ENCODE data around the gene RNASE7.

GRCh38 chr14:21048638-21049037, 6.5 kb downstream of the RNASE7 start:
- no peak for TF ChIP-seq CTCF (IDR thresholded peaks at IDR 0.05; ENCODE audit: insufficient read depth, low read depth, low read length)
- no peak for TF ChIP-seq EZH2 (IDR thresholded peaks at IDR 0.05; ENCODE audit: insufficient read depth, low read length)

Data from astrocyte (in vitro differentiated cells and primary cell).